ENCODE data around the gene IFT122.
"Not testable (repeated sequence)": the region's sequence is repeated elsewhere in the genome, so short reads cannot be mapped to it uniquely, and the experiment has no call there.

IFT122 gene

DNA sequence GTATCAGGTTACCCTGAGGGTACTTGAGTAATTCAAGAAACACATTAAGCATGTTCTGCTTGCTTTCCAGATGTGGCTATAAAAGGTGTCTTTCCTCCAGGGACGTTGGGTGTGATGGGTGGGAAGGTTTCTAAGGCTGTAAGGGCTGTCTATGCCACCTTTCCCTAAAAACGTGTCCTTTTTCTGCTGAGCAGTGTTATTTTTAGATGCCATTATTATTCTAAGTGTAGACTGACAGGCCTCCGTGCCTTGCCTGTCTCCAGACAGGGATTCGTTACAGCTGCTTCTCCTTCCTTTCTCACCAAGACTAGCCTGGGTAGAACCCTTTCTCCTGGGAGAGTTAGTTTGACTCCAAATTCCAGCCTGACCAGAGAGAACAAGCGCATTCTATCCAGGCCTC, 61.6 kb downstream of the IFT122 start:
- no peak for DNase-seq

- peak; percentile 54 for DNase-seq
Measured at GRCh38 chr3:129502641-129503408, 62.8 kb downstream of the IFT122 start.

DNA sequence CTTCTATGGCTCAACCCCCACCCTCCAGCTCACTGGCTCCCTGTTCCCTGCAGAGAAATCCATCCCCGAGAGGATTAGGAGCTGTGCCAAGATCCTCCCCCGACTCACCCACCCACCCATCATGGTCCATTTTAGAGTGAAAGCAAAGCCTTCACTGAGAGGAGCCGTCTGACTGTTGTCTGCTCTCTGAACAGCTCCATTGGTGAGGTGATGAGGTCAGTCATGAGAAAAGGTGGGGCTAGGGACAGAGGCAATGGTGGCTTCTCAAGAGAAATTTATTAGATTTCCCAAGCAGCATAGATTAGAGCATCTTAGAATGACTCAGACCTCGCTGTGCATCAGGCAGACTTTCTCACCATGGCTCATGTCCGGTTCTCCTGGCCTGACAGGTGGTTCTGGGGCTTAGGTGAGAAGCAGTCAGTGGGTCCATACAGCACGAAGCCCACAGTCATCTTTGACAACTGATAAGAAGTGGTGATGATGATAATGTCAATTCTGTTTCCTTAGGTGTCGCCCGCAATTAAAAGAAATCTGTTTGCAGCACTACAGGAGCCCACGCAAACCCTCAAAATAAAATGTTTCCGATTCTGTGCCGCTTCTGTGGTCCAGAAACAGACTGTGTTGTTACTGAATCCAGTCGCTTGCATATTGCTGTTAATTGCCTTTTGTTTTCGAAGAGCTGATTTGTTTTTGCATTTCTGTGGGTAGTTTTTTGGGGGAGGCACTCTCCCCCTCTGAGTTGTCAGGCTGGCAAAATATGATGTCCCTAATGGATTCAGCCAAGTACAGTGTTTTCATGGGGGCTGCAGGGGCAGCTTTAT, 63.7 kb downstream of the IFT122 start:
- DNase-seq, result no peak

DNA sequence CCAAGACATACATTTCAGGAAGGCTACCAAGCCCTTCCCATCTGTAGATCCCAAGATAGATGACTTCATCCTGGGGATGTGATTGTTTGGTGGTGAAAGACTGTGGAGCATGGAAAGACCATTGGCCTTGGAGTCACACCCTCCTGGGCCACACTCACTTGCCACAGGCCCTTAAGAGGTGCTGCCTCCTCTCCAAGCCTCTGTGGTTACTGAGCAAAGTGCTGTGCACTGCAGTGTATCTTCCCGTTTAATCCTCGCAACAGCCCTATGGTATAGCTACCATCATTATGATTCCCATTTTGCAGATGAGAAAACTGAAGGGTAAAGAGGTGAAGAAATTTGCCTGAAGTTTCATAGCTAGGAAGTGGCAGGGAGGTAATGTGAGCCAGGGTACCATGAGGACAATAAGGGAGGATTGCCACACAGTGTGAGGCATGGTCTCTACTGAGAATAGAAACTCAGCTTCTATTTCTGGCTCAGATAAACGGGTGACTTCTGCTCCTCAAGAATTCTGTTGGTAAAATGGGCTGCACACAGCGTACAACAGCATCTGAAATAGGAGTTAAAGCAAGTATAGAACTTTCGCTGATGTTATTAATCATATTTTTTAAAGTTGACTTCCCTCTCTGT, 64.6 kb downstream of the IFT122 start:
- DNase-seq, result no peak

- DNase-seq, result no peak
Measured at GRCh38 chr3:129505341-129505740, 65.3 kb downstream of the IFT122 start.

DNA sequence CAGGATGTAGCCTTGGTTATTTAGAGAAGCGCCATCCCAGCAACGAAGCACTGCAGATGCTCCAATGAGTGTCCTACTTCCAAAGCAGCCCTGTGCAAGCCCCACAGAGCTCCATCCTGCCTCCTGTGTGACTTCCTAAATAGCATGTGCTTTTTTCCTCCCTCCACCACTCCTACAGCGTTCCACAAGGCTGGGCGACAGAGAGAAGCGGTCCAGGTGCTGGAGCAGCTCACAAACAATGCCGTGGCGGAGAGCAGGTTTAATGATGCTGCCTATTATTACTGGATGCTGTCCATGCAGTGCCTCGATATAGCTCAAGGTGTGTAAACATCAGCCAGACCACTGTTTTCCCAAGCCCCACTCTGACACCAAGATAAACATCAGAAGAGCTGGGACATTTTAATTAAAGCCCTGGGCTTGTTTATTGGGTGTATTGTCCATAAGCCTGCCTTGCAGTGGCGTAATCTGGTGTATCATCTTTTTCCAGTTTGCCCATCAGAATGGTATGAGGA, 66.3 kb downstream of the IFT122 start:
- no peak for DNase-seq

- no peak for DNase-seq
Measured at GRCh38 chr3:129507181-129507831, 67.3 kb downstream of the IFT122 start.

GRCh38 chr3:129512595-129512994, 72.6 kb downstream of the IFT122 start:
- no peak for DNase-seq

DNA sequence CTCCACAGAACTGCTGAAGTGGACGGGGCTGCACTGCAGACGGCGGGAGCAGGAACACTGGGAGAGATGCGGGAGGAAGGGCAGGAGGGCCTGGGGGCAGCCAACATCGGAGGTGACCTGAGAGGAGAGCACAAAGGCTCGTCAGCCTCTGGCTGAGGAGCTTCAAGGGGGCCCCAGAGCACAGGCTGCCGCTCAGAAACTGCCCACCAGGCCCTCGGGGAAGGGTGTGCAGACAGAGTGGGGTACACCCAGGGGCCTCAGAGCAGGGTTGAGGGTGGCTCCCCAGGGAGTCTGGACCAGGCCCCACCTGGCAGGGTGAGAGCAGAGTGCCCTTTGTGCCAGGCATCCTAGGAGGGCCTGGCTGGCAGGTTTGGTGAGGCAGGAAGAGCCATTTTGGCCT, 73.7 kb downstream of the IFT122 start:
- no peak for DNase-seq

GRCh38 chr3:129514110-129514509, 74.1 kb downstream of the IFT122 start:
- DNase-seq, result no peak

GRCh38 chr3:129514563-129514962, 74.5 kb downstream of the IFT122 start:
- DNase-seq, result no peak

DNA sequence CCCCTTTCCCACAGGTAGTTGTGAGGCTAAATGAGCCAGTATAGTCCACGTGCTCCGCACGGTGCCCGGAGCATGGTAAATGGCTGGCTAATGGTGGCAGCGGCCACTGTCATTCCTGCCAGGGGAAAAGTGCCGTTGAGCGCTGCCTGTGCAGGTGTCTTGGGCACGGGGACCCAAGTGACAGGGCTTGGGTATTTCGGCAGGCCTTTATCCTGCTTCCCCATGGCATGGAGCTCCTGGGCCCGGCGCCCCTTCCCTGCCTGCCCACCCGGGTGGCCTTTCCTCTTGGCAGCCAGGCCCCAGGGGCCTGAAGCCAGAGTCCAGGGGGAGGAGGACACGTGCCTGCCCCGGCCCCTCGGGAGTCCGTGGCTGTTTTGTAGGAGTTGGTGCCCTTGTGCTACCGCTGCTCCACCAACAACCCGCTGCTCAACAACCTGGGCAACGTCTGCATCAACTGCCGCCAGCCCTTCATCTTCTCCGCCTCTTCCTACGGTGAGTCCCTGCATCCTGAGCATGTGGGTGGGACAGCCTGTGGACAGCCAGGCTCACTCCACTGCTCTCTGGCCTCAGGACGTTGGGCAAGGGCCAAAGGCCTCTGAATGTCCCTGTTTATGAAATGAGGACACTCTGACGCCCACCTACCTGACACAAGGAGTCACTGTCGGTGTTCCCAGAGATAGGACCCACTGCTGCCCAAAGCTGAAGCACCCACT, 75.2 kb downstream of the IFT122 start:
- not testable (repeated sequence) for DNase-seq

- DNase-seq, result not testable (repeated sequence)
Measured at GRCh38 chr3:129515821-129516432, 75.9 kb downstream of the IFT122 start.

GRCh38 chr3:129517516-129517915, 77.5 kb downstream of the IFT122 start:
- no peak for DNase-seq

GRCh38 chr3:129518038-129518561, 78.1 kb downstream of the IFT122 start:
- DNase-seq, result no peak

DNA sequence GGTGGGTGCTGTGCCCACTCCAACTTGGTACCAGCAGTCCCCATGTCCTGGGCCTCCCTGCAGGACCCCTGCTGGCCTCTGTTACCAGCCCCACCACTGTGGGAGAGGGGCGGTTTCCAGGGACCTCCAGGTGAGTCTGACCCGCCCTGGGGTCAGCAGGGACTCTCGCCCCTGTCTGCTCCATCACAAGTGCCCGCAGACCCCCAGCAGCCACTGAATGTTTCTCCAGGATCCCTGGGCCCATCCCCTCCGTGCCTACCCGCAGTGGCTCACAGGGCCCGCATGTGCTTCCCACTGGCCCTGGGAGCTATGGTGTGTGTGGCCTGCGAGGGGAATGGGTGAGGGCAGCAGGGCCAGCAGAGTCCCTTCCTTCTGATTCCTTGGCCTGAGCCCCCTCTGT, 78.6 kb downstream of the IFT122 start:
- no peak for DNase-seq

DNA sequence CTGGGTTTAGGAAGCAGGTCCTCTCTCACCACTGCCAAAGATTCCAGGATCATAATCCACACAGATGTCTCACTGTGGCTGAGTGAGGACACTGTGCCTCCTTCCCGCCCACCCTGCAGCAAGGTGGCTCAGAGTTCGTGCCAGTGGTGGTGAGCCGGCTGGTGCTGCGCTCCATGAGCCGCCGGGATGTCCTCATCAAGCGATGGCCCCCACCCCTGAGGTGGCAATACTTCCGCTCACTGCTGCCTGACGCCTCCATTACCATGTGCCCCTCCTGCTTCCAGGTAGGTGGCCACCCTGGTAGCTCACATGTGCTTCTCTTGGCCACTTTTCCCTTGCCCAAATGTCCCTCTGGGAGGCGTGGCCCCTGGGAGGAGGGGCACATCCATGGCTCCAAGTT, 79.4 kb downstream of the IFT122 start:
- no peak for DNase-seq

DNA sequence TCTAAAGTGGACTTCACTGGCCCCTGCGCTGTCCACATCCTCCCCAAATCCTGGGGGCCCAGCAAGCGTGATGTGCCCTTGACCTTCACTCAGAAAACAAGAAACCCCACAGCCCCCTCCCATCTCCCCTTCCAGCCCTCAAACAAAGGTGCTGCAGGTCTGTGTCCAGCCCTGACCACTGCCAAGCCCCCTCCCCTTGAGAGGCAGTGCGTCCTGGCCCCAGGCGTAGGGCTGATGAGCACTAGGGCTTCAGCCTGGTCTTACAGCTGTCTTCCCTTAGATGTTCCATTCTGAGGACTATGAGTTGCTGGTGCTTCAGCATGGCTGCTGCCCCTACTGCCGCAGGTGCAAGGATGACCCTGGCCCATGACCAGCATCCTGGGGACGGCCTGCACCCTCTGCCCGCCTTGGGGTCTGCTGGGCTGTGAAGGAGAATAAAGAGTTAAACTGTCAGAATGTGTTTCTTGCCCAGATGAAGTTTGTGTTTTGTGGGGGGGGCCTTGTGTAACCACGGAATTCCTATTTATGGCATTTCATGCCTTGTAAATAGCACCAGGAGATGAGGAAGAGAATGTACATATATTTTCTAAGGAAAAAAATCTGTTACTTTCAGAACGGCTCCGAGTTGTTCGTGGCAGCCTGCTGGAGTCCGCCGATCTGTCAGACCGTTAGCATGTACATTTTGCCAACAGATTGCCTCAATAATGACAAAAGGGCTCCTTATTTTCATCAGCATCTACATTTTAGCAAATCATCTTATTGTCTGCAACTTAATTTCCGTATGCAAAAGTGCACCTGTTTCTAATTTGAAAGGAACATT, 80.1 kb downstream of the IFT122 start:
- no peak for DNase-seq

DNA sequence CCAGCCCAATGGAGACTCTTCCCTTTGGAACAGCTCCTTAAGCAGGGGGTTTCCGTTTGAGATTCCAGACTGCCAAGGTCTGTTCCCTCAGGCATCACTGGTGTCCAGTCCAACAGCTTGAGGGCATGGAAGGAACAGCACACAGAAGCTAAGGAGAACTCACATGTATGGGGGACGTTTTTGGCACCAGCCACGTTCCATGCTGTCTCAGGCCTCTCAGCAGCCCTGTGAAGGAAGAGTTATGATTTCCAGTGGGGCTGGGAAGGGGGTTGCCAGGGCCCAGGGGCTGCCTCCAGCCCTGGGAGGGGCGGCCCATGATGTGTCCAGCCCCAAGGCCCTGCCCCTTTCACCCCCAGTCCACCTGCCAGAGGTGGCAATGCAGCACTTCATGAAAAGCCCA, 80.9 kb downstream of the IFT122 start:
- DNase-seq, result no peak

DNA sequence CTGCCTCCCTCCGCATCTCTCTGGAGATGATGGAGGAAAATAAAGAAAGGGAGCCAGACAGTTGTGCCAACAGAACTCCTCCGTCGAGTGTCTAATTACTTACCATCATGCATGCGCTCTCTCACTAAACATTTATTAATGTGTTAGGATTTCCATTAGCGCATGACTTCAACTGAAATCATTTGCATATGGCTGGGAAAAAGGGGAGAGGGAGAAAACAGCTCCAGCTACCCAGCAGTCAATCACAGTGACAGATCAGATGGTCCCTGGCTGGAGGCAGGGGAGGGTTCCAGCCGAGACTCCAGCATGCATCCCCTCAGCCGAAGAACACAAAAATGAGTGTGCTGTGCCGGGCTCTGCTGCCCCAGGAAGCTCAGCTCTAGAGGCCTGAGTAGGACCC, 81.6 kb downstream of the IFT122 start:
- DNase-seq, result no peak

DNA sequence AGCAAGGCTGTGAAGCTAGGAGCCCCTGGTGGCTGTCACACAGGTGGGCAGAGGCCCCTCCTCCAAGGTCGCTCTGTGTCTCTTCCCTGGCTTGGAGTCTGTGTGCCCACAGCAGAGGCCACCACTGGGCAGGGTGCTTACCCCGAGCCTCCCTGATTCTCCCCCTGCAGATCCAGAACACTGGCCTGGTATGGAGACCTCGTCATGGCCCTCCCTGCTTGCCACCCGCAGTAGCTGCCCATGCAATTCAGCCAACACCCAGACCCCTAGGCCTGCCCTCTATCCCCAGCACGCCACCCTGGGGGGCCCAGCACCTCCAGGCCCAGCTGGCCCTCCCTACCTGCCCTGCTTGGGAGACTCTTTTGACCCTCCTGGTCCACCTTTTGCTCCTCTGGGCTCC, 82.9 kb downstream of the IFT122 start:
- DNase-seq, result no peak
